ENCODE data around the gene PIK3R1.

GRCh38 chr5:68265347-68265746 lies 49.8 kb downstream of the PIK3R1 start:
- no peak for TF ChIP-seq CTCF (IDR thresholded peaks at IDR 0.05)
- TF ChIP-seq POLR2A (IDR thresholded peaks at IDR 0.05), result no peak
